Endothelial cell of umbilical vein (primary cell): Measurements from ENCODE around the gene PTPRCAP. TPM values are rescaled to one million over a fixed set of nuclear protein-coding genes. Genes with fewer than 3 reads are reported as not detected.

Experiments used
- BruUV-seq: library from RNA; stranded (reverse); fragments of 400-500 nt; replicated peaks from 2 replicates; lab custom pipeline; 2021; lab: Mats Ljungman, UMichigan
- CTCF ChIA-PET: fragments of 300-600, 350-600 bp; sonication (Branson Sonifier 250); formaldehyde crosslinking; loops from one replicate; lab custom pipeline; 2021; ENCODE audit warnings: antibody characterized with exemption, inconsistent platforms; lab: Charles Lee
- POLR2A ChIA-PET: fragments of 300-600, 350-600 bp; sonication (Branson Sonifier 250); formaldehyde crosslinking; loops from one replicate; lab custom pipeline; 2021; ENCODE audit warnings: antibody characterized with exemption, inconsistent platforms; lab: Charles Lee
- DNase-seq: peaks from one replicate; pipeline ENCODE4 v3.0.0-alpha.2; 2011; ENCODE audit warnings: low read depth, low spot score
- FAIRE-seq: peaks from 2 replicates; lab custom pipeline; 2011; peaks lifted over from hg19 to GRCh38; lab: Jason Lieb, UNC
- H2AFZ ChIP-seq: 2 replicates; pipeline ENCODE4 v1.6.0; 2012; ENCODE audit warnings: low read depth, low read length, control low read depth, inconsistent platforms
- H3K27ac ChIP-seq: 2 replicates; pipeline ENCODE4 v1.5.1; 2011; ENCODE audit warnings: low read depth, mild to moderate bottlenecking, control low read depth, low read length, moderate library complexity; ENCODE audit not compliant: insufficient read depth
- H3K27me3 ChIP-seq, 2 experiments: 2 replicates each; pipeline versions ENCODE4 v1.6.0 to v1.6.1; 2011; ENCODE audit warnings: low read length in 2 of 2, mixed read lengths in 1 of 2; ENCODE audit not compliant: control insufficient read depth in 2 of 2, insufficient read depth in 2 of 2
- H3K36me3 ChIP-seq, 2 experiments: 2 replicates in 1 of 2; 3 replicates in 1 of 2; pipeline ENCODE4 v1.5.1; 2011; ENCODE audit warnings: low read length in 2 of 2, mild to moderate bottlenecking in 1 of 2, moderate library complexity in 1 of 2; ENCODE audit not compliant: control insufficient read depth in 2 of 2, insufficient read depth in 2 of 2; ENCODE audit errors: extremely low read depth in 1 of 2
- H3K4me1 ChIP-seq: 3 replicates; pipeline ENCODE4 v1.5.1; 2011; ENCODE audit warnings: mild to moderate bottlenecking, low read length; ENCODE audit not compliant: control insufficient read depth, insufficient read depth; ENCODE audit errors: extremely low read depth
- H3K4me2 ChIP-seq: 2 replicates; pipeline ENCODE4 v1.6.1; 2011; ENCODE audit warnings: low read length, control low read depth, mixed read lengths; ENCODE audit not compliant: insufficient read depth
- H3K4me3 ChIP-seq, 3 experiments: fragments of 200-600 bp in 1 of 3; sonication (generic), shearing (Covaris generic) in 1 of 3; replicated peaks in 1 of 3; 2 replicates each; pipeline ENCODE4 v1.5.1; 2011 to 2016; ENCODE audit warnings: control low read depth in 3 of 3, low read length in 3 of 3, mild to moderate bottlenecking in 2 of 3, inconsistent platforms in 1 of 3, low read depth in 1 of 3, moderate library complexity in 1 of 3; ENCODE audit not compliant: insufficient read depth in 1 of 3
- H3K79me2 ChIP-seq: 2 replicates; pipeline ENCODE4 v1.6.0; 2012; ENCODE audit warnings: low read length, inconsistent platforms; ENCODE audit not compliant: control insufficient read depth, insufficient read depth
- H3K9ac ChIP-seq: replicated peaks from 2 replicates; pipeline ENCODE3; 2011; ENCODE audit warnings: low read length, control low read depth; ENCODE audit not compliant: insufficient read depth; ENCODE audit errors: extremely low read depth
- H3K9me1 ChIP-seq: replicated peaks from 3 replicates; pipeline ENCODE4 v1.6.0; 2011; ENCODE audit warnings: mild to moderate bottlenecking, low read length; ENCODE audit not compliant: control insufficient read depth, insufficient read depth; ENCODE audit errors: extremely low read depth
- H3K9me3 ChIP-seq: replicated peaks from 2 replicates; pipeline ENCODE4 v1.5.1; 2012; ENCODE audit warnings: low read length, inconsistent platforms; ENCODE audit not compliant: control insufficient read depth, insufficient read depth
- H4K20me1 ChIP-seq: replicated peaks from 2 replicates; pipeline ENCODE3; 2011; ENCODE audit warnings: mild to moderate bottlenecking, low read length; ENCODE audit not compliant: control insufficient read depth, insufficient read depth; ENCODE audit errors: extremely low read depth
- CTCF ChIP-seq, 2 donors: IDR thresholded peaks; 1 replicate in 1 of 2; 2 replicates in 1 of 2; pipeline ENCODE4 v1.5.1; 2011; ENCODE audit warnings: low read length in 2 of 2, mild to moderate bottlenecking in 2 of 2, moderate library complexity in 2 of 2, control low read depth in 1 of 2, inconsistent platforms in 1 of 2, low read depth in 1 of 2; ENCODE audit not compliant: insufficient read depth in 1 of 2; ENCODE audit errors: extremely low read depth in 1 of 2
- EZH2 ChIP-seq: IDR thresholded peaks from 2 replicates; pipeline ENCODE4 v1.6.1; 2012; ENCODE audit warnings: borderline replicate concordance, low read depth, mild to moderate bottlenecking, moderate library complexity, low read length, inconsistent platforms; ENCODE audit not compliant: severe bottlenecking
- FOS ChIP-seq: IDR thresholded peaks from 2 replicates; pipeline ENCODE4 v1.6.1; 2011; ENCODE audit warnings: mild to moderate bottlenecking, low read length, moderate library complexity, borderline replicate concordance; ENCODE audit not compliant: insufficient read depth
- GATA2 ChIP-seq: IDR thresholded peaks from 2 replicates; pipeline ENCODE4 v1.7.0; 2011; ENCODE audit warnings: low read depth, mild to moderate bottlenecking, moderate library complexity, mixed read lengths, low read length; ENCODE audit not compliant: insufficient read length, insufficient read depth
- JUN ChIP-seq: IDR thresholded peaks from 2 replicates; pipeline ENCODE4 v1.6.1; 2011; ENCODE audit warnings: borderline replicate concordance, low read depth; ENCODE audit not compliant: insufficient read length, insufficient read depth
- MAX ChIP-seq: IDR thresholded peaks from 2 replicates; pipeline ENCODE4 v1.6.1; 2011; ENCODE audit not compliant: insufficient read depth, insufficient read length
- MYC ChIP-seq: IDR thresholded peaks from one replicate; pipeline ENCODE4 v1.6.1; 2011; ENCODE audit warnings: mild to moderate bottlenecking, low read depth, low read length
- POLR2A ChIP-seq: IDR thresholded peaks from 2 replicates; pipeline ENCODE4 v1.6.1; 2012; ENCODE audit warnings: low read depth, mild to moderate bottlenecking, control low read depth, low read length
- POLR2AphosphoS5 ChIP-seq: IDR thresholded peaks from 2 replicates; pipeline ENCODE4 v1.6.1; 2012; ENCODE audit warnings: low read depth, mild to moderate bottlenecking, control low read depth, low read length, moderate library complexity; ENCODE audit not compliant: insufficient read depth
- dilution Hi-C: fragments of 300-500 bp; cut with MboI; formaldehyde crosslinking; loops from one replicate; pipeline ENCODE4 v1.15.0; 2019; ENCODE audit warnings: low sequenced_read_pairs; ENCODE audit not compliant: extremely low pct_ligation_motif_present
- intact Hi-C: fragments of 100-400 bp; cut with micrococcal nuclease; formaldehyde crosslinking; loops from one replicate; pipeline ENCODE4 v1.10.0; 2022
- polyA plus RNA-seq, 4 experiments: library from polyadenylated mRNA; depleted of rRNA in 3 of 4; stranded (reverse) in 3 of 4; unstranded in 1 of 4; fragments of >200 nt; gene quantifications; 2 replicates each; pipeline versions ENCODE4 v1.2.1 to v1.2.3, GENCODE V29; 2011 to 2012; ENCODE audit warnings: missing spikeins in 1 of 4
- total RNA-seq: library from RNA; stranded (reverse); gene quantifications from 2 replicates; pipeline ENCODE4 v1.2.3, GENCODE V29; 2021

PTPRCAP gene
- total and polyA plus RNA-seq, 2 donors (not counting 3 experiments of a cell fraction or from before 2014, with no cell fraction given): 3.6 TPM; not detected in 1

GRCh38 chr11:67463680-67464410 is 26.4 kb upstream of the PTPRCAP start:
- no peak overlapping the region for H3K9ac ChIP-seq
- H3K4me3 ChIP-seq: peak overlapping the region in 2 of 3 experiments; percentile 31 to 64
- DNase-seq: no peak
- H3K9me3 ChIP-seq: no peaks in the 10 kb centered on the region
- peak; percentile 63 for FAIRE-seq
- no peaks in the 10 kb centered on the region for H4K20me1 ChIP-seq
- intact Hi-C loops: loop anchor here (1.0 to 2.0 kb wide), 2 partner anchors 21 to 43 kb away; partner anchors contain the start of gene CORO1B
- ChIA-PET CTCF (interaction anchor here (1.0 kb wide), 1 partner anchor 17 kb away, joined by 3 read pairs; no protein-coding TSS in a partner anchor), POLR2A (interaction anchor here (1.1 kb wide), 1 partner anchor 14 kb away, joined by 3 read pairs; no protein-coding TSS in a partner anchor)
- peak overlapping the region; percentile 26 for H3K4me2 ChIP-seq
- H3K27ac ChIP-seq: peak overlapping the region; percentile 44
- H2AFZ ChIP-seq: peak overlapping the region; percentile 79
- H3K36me3 ChIP-seq: no peaks in the 10 kb centered on the region
- H3K9me1 ChIP-seq: no peaks in the 10 kb centered on the region
- BruUV-seq: TSS peak; percentile 16
- H3K79me2 ChIP-seq: no peaks in the 10 kb centered on the region
- H3K4me1 ChIP-seq: peaks cover 16% of the 10 kb centered on the region
- TF ChIP-seq GATA2: no peak
- TF ChIP-seq FOS: peak; percentile 16
- no peaks in the 10 kb centered on the region for H3K27me3 ChIP-seq
- dilution Hi-C loops: no loop called here

- no TSS peak for BruUV-seq
- no peaks in the 10 kb centered on the region for H4K20me1 ChIP-seq
- dilution Hi-C loops (no loop called here), intact Hi-C loops (no loop called here)
- FAIRE-seq: no peak
- H3K9ac ChIP-seq: no peak overlapping the region
- TF ChIP-seq JUN: no peak
- no peak for TF ChIP-seq EZH2
- TF ChIP-seq MYC: no peak
- TF ChIP-seq GATA2: no peak
- TF ChIP-seq POLR2AphosphoS5: no peak
- TF ChIP-seq POLR2A: no peak
- TF ChIP-seq FOS: no peak
- no peak for TF ChIP-seq CTCF (IDR thresholded peaks at IDR 0.05; ENCODE audit: extremely low read depth in 1 of 2, insufficient read depth in 1 of 2, low read depth in 1 of 2, low read length in 2 of 2)
- TF ChIP-seq MAX: no peak
- no peak overlapping the region for H3K4me3 ChIP-seq
- peaks cover 14% of the 10 kb centered on the region for H3K4me1 ChIP-seq
- no peak overlapping the region for H3K27ac ChIP-seq
- H2AFZ ChIP-seq: no peak overlapping the region
- H3K27me3 ChIP-seq: no peaks in the 10 kb centered on the region
- no peak for DNase-seq
- POLR2A ChIA-PET: interaction anchor here (1.1 kb wide), 1 partner anchor 14 kb away, joined by 3 read pairs; no protein-coding TSS in a partner anchor
- no peaks in the 10 kb centered on the region for H3K9me1 ChIP-seq
- H3K9me3 ChIP-seq: no peaks in the 10 kb centered on the region
- no peaks in the 10 kb centered on the region for H3K79me2 ChIP-seq
- H3K36me3 ChIP-seq: no peaks in the 10 kb centered on the region
- no peak overlapping the region for H3K4me2 ChIP-seq
- CTCF ChIA-PET: interaction anchor here (1.0 kb wide), 1 partner anchor 16 kb away, joined by 3 read pairs; no protein-coding TSS in a partner anchor
These were observed 25.7 kb upstream of the PTPRCAP start for GRCh38 chr11:67463186-67463585.
